ENCODE data around the gene RAPGEF1. TPM values are rescaled to one million over a fixed set of nuclear protein-coding genes. Genes with fewer than 3 reads are reported as not detected.

Gene RAPGEF1
- total RNA-seq, 1 donor from 2014 or later = 144 TPM

DNA sequence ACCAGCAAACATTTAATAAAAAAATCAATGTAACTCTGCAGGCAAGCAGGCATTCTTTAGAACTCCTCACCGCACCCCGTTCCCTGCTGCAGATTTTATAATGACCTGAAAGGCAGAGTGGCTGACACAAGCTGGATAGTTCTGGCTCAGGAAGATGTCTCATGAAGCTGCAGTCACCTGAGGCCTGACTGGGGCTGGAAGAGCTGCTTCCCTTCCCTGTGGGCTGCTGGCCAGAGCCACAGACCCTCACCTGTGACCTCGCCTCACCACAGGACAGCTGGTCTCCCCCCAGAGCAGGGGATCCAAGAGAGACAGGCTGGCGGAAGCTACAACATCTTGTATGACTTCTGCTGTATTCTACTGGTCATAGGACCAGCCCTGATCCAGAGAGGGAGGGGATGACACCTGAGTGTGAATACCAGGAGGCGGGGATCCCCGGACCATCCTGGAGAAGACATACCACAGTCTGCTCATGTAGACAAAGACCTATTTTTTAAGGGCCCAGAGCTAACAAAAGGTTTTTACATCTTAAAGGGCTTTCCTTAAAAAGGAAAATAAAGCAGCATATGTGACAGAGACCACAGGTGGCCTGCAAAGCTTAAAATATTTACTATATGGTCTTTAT is 43.9 kb downstream of the RAPGEF1 start:
- intact Hi-C loops (cut with DNase I) = no loop called here
- DNase-seq = no peak
- H3K4me3 ChIP-seq = no peak overlapping the region
- TF ChIP-seq, protein P1, sequence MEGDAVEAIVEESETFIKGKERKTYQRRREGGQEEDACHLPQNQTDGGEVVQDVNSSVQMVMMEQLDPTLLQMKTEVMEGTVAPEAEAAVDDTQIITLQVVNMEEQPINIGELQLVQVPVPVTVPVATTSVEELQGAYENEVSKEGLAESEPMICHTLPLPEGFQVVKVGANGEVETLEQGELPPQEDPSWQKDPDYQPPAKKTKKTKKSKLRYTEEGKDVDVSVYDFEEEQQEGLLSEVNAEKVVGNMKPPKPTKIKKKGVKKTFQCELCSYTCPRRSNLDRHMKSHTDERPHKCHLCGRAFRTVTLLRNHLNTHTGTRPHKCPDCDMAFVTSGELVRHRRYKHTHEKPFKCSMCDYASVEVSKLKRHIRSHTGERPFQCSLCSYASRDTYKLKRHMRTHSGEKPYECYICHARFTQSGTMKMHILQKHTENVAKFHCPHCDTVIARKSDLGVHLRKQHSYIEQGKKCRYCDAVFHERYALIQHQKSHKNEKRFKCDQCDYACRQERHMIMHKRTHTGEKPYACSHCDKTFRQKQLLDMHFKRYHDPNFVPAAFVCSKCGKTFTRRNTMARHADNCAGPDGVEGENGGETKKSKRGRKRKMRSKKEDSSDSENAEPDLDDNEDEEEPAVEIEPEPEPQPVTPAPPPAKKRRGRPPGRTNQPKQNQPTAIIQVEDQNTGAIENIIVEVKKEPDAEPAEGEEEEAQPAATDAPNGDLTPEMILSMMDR (IDR thresholded peaks at IDR 0.05) = no peak
- H3K27ac ChIP-seq = no peak overlapping the region
- no peaks in the 10 kb centered on the region for H3K9me3 ChIP-seq
- peaks cover 70% of the 10 kb centered on the region for H3K4me1 ChIP-seq
- H3K36me3 ChIP-seq = no peaks in the 10 kb centered on the region
- no peak for ATAC-seq
- no peaks in the 10 kb centered on the region for H3K27me3 ChIP-seq

GRCh38 chr9:131695366-131695765 is 44.5 kb downstream of the RAPGEF1 start:
- Histone ChIP-seq H3K4me1 (peaks cover 71% of the 10 kb centered on the region), H3K27me3 (no peaks in the 10 kb centered on the region), H3K4me3 (no peak overlapping the region), H3K9me3 (no peaks in the 10 kb centered on the region), H3K27ac (no peak overlapping the region), H3K36me3 (no peaks in the 10 kb centered on the region)
- intact Hi-C loops (cut with DNase I) = no loop called here
- DNase-seq (no peak), ATAC-seq (no peak)
- TF ChIP-seq, protein P1 (IDR thresholded peaks at IDR 0.05) = no peak

DNA sequence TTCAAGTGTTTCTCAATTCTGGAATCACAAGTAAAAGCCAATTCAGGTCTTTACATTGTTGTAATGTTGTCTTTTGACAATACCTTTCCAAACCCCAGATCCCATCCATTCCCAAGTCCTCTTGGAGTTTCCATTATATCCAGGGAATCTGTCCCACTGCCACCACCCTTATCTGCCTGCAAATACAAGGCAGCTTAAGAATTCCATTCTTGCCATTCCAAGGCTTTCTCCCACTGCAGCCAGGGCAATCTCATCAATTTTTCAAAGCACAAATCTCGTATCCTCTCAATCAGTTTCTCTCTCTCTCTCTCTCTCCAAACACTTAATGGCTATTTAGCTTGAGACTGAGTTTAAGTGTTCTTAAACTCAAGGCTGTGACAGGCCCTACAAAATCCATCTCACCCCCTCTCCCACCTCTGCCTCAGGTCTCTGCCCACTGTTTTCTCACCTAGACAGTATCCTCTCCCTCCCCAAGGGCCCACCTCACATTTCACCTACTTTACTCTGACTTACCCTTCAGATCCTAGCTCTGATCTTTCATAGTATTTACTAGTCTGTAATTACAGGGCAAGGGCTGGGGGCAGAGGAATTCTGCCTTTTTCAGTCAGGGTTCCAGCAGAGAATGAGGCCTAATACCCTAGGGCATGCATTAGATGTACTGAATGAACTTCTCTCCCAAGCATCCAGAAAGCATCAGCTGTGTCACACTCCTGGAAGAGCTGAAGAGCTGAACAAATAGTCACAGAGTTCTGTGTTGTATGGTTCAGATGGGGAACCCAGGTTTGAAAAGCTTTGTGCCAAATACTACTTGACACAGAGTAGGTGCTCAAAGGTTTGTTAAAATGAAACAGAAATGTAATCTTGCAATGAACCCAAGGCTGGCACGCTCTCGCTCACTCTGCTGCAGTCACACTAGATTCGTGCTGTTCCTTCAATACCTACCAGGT is 46.0 kb downstream of the RAPGEF1 start:
- H3K27ac ChIP-seq = no peak overlapping the region
- no peaks in the 10 kb centered on the region for H3K27me3 ChIP-seq
- H3K4me1 ChIP-seq = peaks cover 64% of the 10 kb centered on the region
- intact Hi-C loops (cut with DNase I) = no loop called here
- TF ChIP-seq, protein P1 (IDR thresholded peaks at IDR 0.05) = no peak
- no peaks in the 10 kb centered on the region for H3K36me3 ChIP-seq
- H3K9me3 ChIP-seq = no peaks in the 10 kb centered on the region
- no peak for DNase-seq
- H3K4me3 ChIP-seq = no peak overlapping the region
- peak; percentile 59 for ATAC-seq

- DNase-seq = no peak
- intact Hi-C loops (cut with DNase I) = no loop called here
- Histone ChIP-seq H3K4me3 (no peak overlapping the region), H3K36me3 (no peaks in the 10 kb centered on the region), H3K4me1 (peaks cover 54% of the 10 kb centered on the region), H3K9me3 (no peaks in the 10 kb centered on the region), H3K27ac (no peak overlapping the region), H3K27me3 (no peaks in the 10 kb centered on the region)
- TF ChIP-seq, protein P1 (IDR thresholded peaks at IDR 0.05) = no peak
- no peak for ATAC-seq
Measured at GRCh38 chr9:131692612-131693562, 47.0 kb downstream of the RAPGEF1 start.

DNA sequence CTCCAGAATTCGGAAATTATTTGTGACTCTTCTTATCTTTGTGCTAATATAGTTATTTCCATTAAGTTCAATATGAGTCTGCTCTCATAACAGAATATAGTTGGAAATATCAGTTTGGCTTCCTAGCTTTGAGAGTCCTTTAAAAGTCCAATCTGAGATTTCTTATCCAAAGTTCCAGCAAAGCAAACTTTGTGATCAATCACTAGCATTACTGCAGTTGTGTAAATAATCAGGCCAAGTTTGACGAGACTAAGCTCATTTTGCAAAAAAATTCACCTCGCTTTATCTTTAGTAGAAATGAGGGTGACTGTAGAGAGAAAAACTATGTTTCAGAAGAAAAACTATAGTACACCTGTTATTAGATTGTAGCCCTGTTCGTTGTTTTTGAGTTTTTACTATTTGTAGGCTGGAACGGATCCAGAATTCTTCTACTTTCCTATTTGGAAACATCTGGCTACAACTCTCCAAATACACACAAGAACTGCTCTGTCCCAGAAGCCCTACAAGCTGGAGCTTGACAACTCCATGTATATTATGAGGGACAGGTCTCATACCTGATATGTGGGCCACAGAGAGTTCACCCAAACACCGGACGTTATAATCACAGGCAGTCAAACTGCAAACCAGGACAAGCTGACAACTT is 47.8 kb downstream of the RAPGEF1 start:
- TF ChIP-seq, protein P1 (IDR thresholded peaks at IDR 0.05) = no peak
- DNase-seq = no peak
- Histone ChIP-seq H3K4me1 (peaks cover 46% of the 10 kb centered on the region), H3K4me3 (no peak overlapping the region), H3K27me3 (no peaks in the 10 kb centered on the region), H3K9me3 (no peaks in the 10 kb centered on the region), H3K36me3 (no peaks in the 10 kb centered on the region), H3K27ac (no peak overlapping the region)
- no peak for ATAC-seq
- intact Hi-C loops (cut with DNase I) = no loop called here

All from upper lobe of right lung (tissue), 1 donor.